Measurements from ENCODE around the gene MANSC4.
A peak's percentile ranks its signal among the peaks of the same experiment; 100 is the strongest.

GRCh38 chr12:27780612-27781408, 774 bp upstream of the MANSC4 start:
- TF ChIP-seq EZH2 (IDR thresholded peaks at IDR 0.05; ENCODE audit: borderline replicate concordance, insufficient read depth, low read length, poor library complexity, severe bottlenecking) (no peak), CTCF (IDR thresholded peaks at IDR 0.05; ENCODE audit: poor library complexity, severe bottlenecking) (no peak), EP300 (conservative IDR thresholded peaks at IDR 0.05; ENCODE audit: poor library complexity, severe bottlenecking) (no peak), TAF1 (IDR thresholded peaks at IDR 0.05; ENCODE audit: low read depth) (peak; percentile 31), REST (IDR thresholded peaks at IDR 0.05; ENCODE audit: borderline replicate concordance) (peak; percentile 56), SMC3 (conservative IDR thresholded peaks at IDR 0.05; ENCODE audit: poor library complexity) (no peak), POLR2AphosphoS5 (IDR thresholded peaks at IDR 0.05) (peak; percentile 21), RAD21 (conservative IDR thresholded peaks at IDR 0.05) (no peak), MXI1 (conservative IDR thresholded peaks at IDR 0.05; ENCODE audit: poor library complexity, severe bottlenecking) (no peak)

All from neural cell (in vitro differentiated cells).